Measurements from ENCODE around the gene NPC1L1. TPM values are rescaled to one million over a fixed set of nuclear protein-coding genes. Genes with fewer than 3 reads are reported as not detected.

The NPC1L1 gene
- total and polyA plus RNA-seq, 7 donors = 0.09 to 0.83 (median 0.36) TPM; not detected in 2

DNA sequence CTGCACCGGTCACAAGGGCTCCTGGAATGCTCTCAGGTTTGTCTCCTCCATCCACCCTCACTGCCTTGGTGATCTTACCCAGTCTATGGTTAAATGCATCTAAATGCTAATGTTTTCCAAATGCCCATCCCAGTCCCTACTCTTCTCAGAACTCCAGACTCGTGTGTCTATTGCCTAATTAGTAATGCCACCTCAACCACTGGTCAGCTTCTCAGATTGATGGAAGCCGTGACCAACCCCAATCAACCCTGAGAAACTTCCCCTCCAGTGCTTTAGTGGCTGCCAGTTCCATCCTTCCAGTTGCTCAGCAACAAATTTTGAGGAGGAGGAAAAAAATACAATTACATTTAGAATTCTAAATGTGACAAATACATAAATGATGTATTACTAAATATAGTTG is 69.3 kb downstream of the NPC1L1 start:
- H3K27ac ChIP-seq = no peak overlapping the region
- WGBS, 2 donors = 87 to 88% methylated on average over 3 of the region's 3 CpGs
- TF ChIP-seq EP300 (IDR thresholded peaks at IDR 0.05) (no peak), POLR2AphosphoS5 (IDR thresholded peaks at IDR 0.05) (no peak), POLR2A (IDR thresholded peaks at IDR 0.05) (no peak)
- TF ChIP-seq, protein P1, sequence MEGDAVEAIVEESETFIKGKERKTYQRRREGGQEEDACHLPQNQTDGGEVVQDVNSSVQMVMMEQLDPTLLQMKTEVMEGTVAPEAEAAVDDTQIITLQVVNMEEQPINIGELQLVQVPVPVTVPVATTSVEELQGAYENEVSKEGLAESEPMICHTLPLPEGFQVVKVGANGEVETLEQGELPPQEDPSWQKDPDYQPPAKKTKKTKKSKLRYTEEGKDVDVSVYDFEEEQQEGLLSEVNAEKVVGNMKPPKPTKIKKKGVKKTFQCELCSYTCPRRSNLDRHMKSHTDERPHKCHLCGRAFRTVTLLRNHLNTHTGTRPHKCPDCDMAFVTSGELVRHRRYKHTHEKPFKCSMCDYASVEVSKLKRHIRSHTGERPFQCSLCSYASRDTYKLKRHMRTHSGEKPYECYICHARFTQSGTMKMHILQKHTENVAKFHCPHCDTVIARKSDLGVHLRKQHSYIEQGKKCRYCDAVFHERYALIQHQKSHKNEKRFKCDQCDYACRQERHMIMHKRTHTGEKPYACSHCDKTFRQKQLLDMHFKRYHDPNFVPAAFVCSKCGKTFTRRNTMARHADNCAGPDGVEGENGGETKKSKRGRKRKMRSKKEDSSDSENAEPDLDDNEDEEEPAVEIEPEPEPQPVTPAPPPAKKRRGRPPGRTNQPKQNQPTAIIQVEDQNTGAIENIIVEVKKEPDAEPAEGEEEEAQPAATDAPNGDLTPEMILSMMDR (IDR thresholded peaks at IDR 0.05) = no peak
- peaks cover 0 to 46% (median 5%) of the 10 kb centered on the region in 4 donors for H3K36me3 ChIP-seq
- H3K9me3 ChIP-seq = no peaks in the 10 kb centered on the region
- H3K4me1 ChIP-seq = peaks cover 0 to 26% (median 13%) of the 10 kb centered on the region in 4 donors
- DNase-seq = no peak
- H3K4me3 ChIP-seq = no peak overlapping the region
- no peaks in the 10 kb centered on the region for H3K27me3 ChIP-seq
- intact Hi-C loops (cut with DNase I) = no loop called here

DNA sequence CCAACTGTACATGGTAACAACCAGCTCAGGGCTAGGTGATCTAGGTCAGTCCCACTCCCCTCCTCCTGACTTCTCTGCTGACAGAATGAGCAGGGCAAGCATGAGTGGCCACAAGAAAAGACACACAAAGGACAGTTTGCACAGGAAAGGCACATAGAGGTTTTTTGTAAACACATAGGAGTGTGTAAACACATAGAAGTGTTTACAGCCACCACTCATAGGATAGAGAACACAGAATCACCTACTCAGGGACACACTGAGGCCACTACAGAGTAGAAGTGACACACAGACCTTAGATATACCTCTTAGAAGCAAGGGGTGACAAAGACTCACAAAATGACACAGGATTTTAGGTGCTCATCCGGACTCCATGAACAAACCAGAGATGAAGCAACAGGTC is 69.7 kb downstream of the NPC1L1 start:
- Histone ChIP-seq H3K9me3 (no peaks in the 10 kb centered on the region), H3K4me1 (peaks cover 0 to 22% (median 14%) of the 10 kb centered on the region in 4 donors), H3K36me3 (peaks cover 0 to 47% (median 3%) of the 10 kb centered on the region in 4 donors), H3K27me3 (no peaks in the 10 kb centered on the region), H3K4me3 (no peak overlapping the region), H3K27ac (no peak overlapping the region)
- 96 to 97% methylated on average over 1 of the region's 1 CpG for WGBS, 2 donors
- intact Hi-C loops (cut with DNase I) = no loop called here
- DNase-seq = no peak
- TF ChIP-seq POLR2AphosphoS5 (IDR thresholded peaks at IDR 0.05) (no peak), EP300 (IDR thresholded peaks at IDR 0.05) (no peak), POLR2A (IDR thresholded peaks at IDR 0.05) (no peak)
- TF ChIP-seq, protein P1 (IDR thresholded peaks at IDR 0.05) = no peak

DNA sequence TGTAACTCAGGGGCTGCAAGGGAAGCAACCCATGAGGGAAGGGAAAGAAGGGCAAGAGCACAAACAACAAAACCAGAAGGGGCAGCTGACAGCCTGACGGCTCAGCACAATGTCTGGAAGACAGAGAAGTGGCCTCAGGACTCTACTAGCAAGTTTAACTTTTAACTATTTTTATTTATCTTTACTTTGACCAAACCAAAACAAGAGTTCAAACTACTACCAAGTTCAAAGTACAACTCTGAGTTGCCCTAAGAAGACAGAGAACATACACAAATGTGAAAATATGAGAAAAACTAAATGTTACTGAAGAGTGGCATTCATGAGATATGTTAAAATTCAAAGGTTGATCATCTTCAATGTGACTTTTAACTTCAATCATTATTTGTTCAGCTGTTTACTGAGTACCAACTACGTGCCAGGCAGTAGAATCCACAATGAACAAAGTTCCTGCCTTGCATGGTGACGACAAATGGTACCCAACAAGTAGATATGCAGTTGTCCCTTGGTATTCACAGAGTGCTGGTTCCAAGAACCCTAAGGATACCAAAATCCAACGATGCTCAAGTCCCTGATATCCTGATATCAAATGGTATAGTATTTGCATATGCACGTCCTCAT is 70.4 kb downstream of the NPC1L1 start:
- intact Hi-C loops (cut with DNase I) = no loop called here
- no peaks in the 10 kb centered on the region for H3K9me3 ChIP-seq
- TF ChIP-seq EP300 (IDR thresholded peaks at IDR 0.05) (no peak), POLR2AphosphoS5 (IDR thresholded peaks at IDR 0.05) (no peak), POLR2A (IDR thresholded peaks at IDR 0.05) (no peak)
- TF ChIP-seq, protein P1 (IDR thresholded peaks at IDR 0.05) = no peak
- H3K27ac ChIP-seq = no peak overlapping the region
- H3K27me3 ChIP-seq = no peaks in the 10 kb centered on the region
- DNase-seq = no peak
- peaks cover 0 to 24% (median 14%) of the 10 kb centered on the region in 4 donors for H3K4me1 ChIP-seq
- H3K4me3 ChIP-seq = no peak overlapping the region
- 71 to 92% methylated on average over 5 of the region's 5 CpGs for WGBS, 2 donors
- H3K36me3 ChIP-seq = peaks cover 0 to 43% (median 2%) of the 10 kb centered on the region in 4 donors

GRCh38 chr7:44470135-44470479 is 71.0 kb downstream of the NPC1L1 start:
- no peak for TF ChIP-seq EP300 (IDR thresholded peaks at IDR 0.05)
- TF ChIP-seq, protein P1 (IDR thresholded peaks at IDR 0.05) = no peak
- no peak for TF ChIP-seq POLR2AphosphoS5 (IDR thresholded peaks at IDR 0.05)
- TF ChIP-seq POLR2A (IDR thresholded peaks at IDR 0.05) = no peak
- H3K4me1 ChIP-seq = peaks cover 0 to 24% (median 14%) of the 10 kb centered on the region in 4 donors
- no peak for DNase-seq
- peaks cover 0 to 40% (median 0%) of the 10 kb centered on the region in 4 donors for H3K36me3 ChIP-seq
- H3K27me3 ChIP-seq = no peaks in the 10 kb centered on the region
- intact Hi-C loops (cut with DNase I) = no loop called here
- H3K27ac ChIP-seq = no peak overlapping the region
- H3K4me3 ChIP-seq = no peak overlapping the region
- WGBS, 2 donors = 89 to 96% methylated on average over 2 of the region's 2 CpGs
- no peaks in the 10 kb centered on the region for H3K9me3 ChIP-seq
